MM.1S (cell line): Measurements from ENCODE around the gene THRB.

Source experiments
- DNase-seq: peaks from one replicate; pipeline ENCODE4 v3.0.0-alpha.2; 2015
- H2AFZ ChIP-seq: fragments of 300-600 bp; sonication (generic); 2 replicates; pipeline ENCODE4 v1.6.0; 2016; ENCODE audit warnings: antibody characterized with exemption, low read length
- H3F3A ChIP-seq: fragments of 300-600 bp; sonication (generic); 2 replicates; pipeline ENCODE4 v1.6.1; 2016; ENCODE audit warnings: mild to moderate bottlenecking, antibody characterized with exemption, low read length, moderate library complexity, mixed read lengths; ENCODE audit not compliant: insufficient read depth
- H3K27ac ChIP-seq: fragments of 300-600 bp; sonication (generic); 2 replicates; pipeline ENCODE4 v1.5.1; 2016; ENCODE audit warnings: mild to moderate bottlenecking, low read length
- H3K27me3 ChIP-seq: fragments of 300-600 bp; sonication (generic); replicated peaks from 2 replicates; pipeline ENCODE4 v1.6.0; 2016; ENCODE audit warnings: low read length; ENCODE audit not compliant: insufficient read depth
- H3K36me3 ChIP-seq: fragments of 300-600 bp; sonication (generic); replicated peaks from 2 replicates; pipeline ENCODE4 v1.6.1; 2016; ENCODE audit warnings: mild to moderate bottlenecking, low read length, mixed read lengths; ENCODE audit not compliant: insufficient read depth
- H3K4me1 ChIP-seq: fragments of 300-600 bp; sonication (generic); 2 replicates; pipeline ENCODE4 v1.6.1; 2016; ENCODE audit warnings: low read length, mixed read lengths
- H3K4me2 ChIP-seq: fragments of 300-600 bp; sonication (generic); 2 replicates; pipeline ENCODE4 v1.6.0; 2016; ENCODE audit warnings: low read depth, low read length
- H3K4me3 ChIP-seq: fragments of 300-600 bp; sonication (generic); 2 replicates; pipeline ENCODE4 v1.5.1; 2016; ENCODE audit warnings: low read length, mixed read lengths
- H3K79me2 ChIP-seq: fragments of 300-600 bp; sonication (generic); 2 replicates; pipeline ENCODE4 v1.6.1; 2016; ENCODE audit warnings: mixed run types, low read length, mixed read lengths
- H3K9ac ChIP-seq: fragments of 300-600 bp; sonication (generic); 2 replicates; pipeline ENCODE4 v1.6.1; 2016; ENCODE audit warnings: low read length, mixed read lengths
- H3K9me2 ChIP-seq: fragments of 300-600 bp; sonication (generic); replicated peaks from 2 replicates; pipeline ENCODE4 v1.6.1; 2016; ENCODE audit warnings: mild to moderate bottlenecking, low read length, mixed read lengths; ENCODE audit not compliant: insufficient read depth
- H3K9me3 ChIP-seq: fragments of 300-600 bp; sonication (generic); replicated peaks from 2 replicates; pipeline ENCODE4 v1.6.1; 2016; ENCODE audit warnings: mild to moderate bottlenecking, low read length, mixed read lengths; ENCODE audit not compliant: insufficient read depth
- H4K20me1 ChIP-seq: fragments of 300-600 bp; sonication (generic); 2 replicates; pipeline ENCODE4 v1.6.1; 2016; ENCODE audit warnings: mild to moderate bottlenecking, low read length, moderate library complexity, mixed read lengths; ENCODE audit not compliant: insufficient read depth
- CTCF ChIP-seq: fragments of 300-600 bp; sonication (generic); IDR thresholded peaks from 2 replicates; pipeline ENCODE4 v1.5.1; 2016; ENCODE audit warnings: antibody characterized with exemption, low read length, mixed read lengths
- EZH2 ChIP-seq: fragments of 300-600 bp; sonication (generic); optimal IDR thresholded peaks from 2 replicates; pipeline ENCODE3; 2017; ENCODE audit warnings: low read depth, mild to moderate bottlenecking, antibody characterized with exemption, low read length, mixed read lengths
- EZH2phosphoT487 ChIP-seq: fragments of 300-600 bp; sonication (generic); IDR thresholded peaks from 2 replicates; pipeline ENCODE4 v1.6.1; 2018; ENCODE audit warnings: antibody characterized with exemption, low read length

The THRB gene

GRCh38 chr3:24149032-24149431 lies 345.6 kb downstream of the THRB start:
- no peaks in the 10 kb centered on the region for H3K79me2 ChIP-seq
- DNase-seq = no peak
- H4K20me1 ChIP-seq = no peaks in the 10 kb centered on the region
- H2AFZ ChIP-seq = no peak overlapping the region
- no peak overlapping the region for H3K4me2 ChIP-seq
- H3K27me3 ChIP-seq = no peaks in the 10 kb centered on the region
- H3K9me2 ChIP-seq = no peaks in the 10 kb centered on the region
- H3K4me3 ChIP-seq = no peak overlapping the region
- no peaks in the 10 kb centered on the region for H3K4me1 ChIP-seq
- no peak for TF ChIP-seq EZH2
- no peak for TF ChIP-seq CTCF
- no peak for TF ChIP-seq EZH2phosphoT487
- no peak overlapping the region for H3K27ac ChIP-seq
- H3K9ac ChIP-seq = no peak overlapping the region
- no peaks in the 10 kb centered on the region for H3K9me3 ChIP-seq
- H3F3A ChIP-seq = no peaks in the 10 kb centered on the region
- H3K36me3 ChIP-seq = no peaks in the 10 kb centered on the region

- Histone ChIP-seq H3K79me2 (no peaks in the 10 kb centered on the region), H3K27ac (no peak overlapping the region), H3K9me2 (no peaks in the 10 kb centered on the region), H4K20me1 (no peaks in the 10 kb centered on the region), H3K9me3 (no peaks in the 10 kb centered on the region), H3K27me3 (no peaks in the 10 kb centered on the region), H2AFZ (no peak overlapping the region), H3F3A (no peaks in the 10 kb centered on the region), H3K4me3 (no peak overlapping the region), H3K9ac (no peak overlapping the region), H3K4me1 (no peaks in the 10 kb centered on the region), H3K4me2 (no peak overlapping the region), H3K36me3 (no peaks in the 10 kb centered on the region)
- TF ChIP-seq EZH2phosphoT487 (no peak), EZH2 (no peak), CTCF (no peak)
- no peak for DNase-seq
Measured at GRCh38 chr3:24145981-24146822, 348.4 kb downstream of the THRB start.

- Histone ChIP-seq H3K4me2 (no peak overlapping the region), H2AFZ (no peak overlapping the region), H3K4me3 (no peak overlapping the region), H3K27me3 (no peaks in the 10 kb centered on the region), H3K36me3 (no peaks in the 10 kb centered on the region), H3K9ac (no peak overlapping the region), H3K9me2 (no peaks in the 10 kb centered on the region), H3F3A (no peaks in the 10 kb centered on the region), H4K20me1 (no peaks in the 10 kb centered on the region), H3K27ac (no peak overlapping the region), H3K79me2 (no peaks in the 10 kb centered on the region), H3K9me3 (no peaks in the 10 kb centered on the region), H3K4me1 (no peaks in the 10 kb centered on the region)
- TF ChIP-seq EZH2 (no peak), CTCF (no peak), EZH2phosphoT487 (no peak)
- no peak for DNase-seq
Measured at GRCh38 chr3:24145481-24145880, 349.2 kb downstream of the THRB start.
